GM10248 (cell line): ENCODE data around the gene SNX1.
"Not testable (repeated sequence)": the region's sequence is repeated elsewhere in the genome, so short reads cannot be mapped to it uniquely, and the experiment has no call there.

Experiments
- CTCF ChIA-PET: fragments of 300-600 bp; sonication (Branson Sonifier 250); formaldehyde crosslinking; extraction: SDS; loops from one replicate; lab custom pipeline; 2021; ENCODE audit warnings: antibody characterized with exemption; lab: Yijun Ruan, JAX
- POLR2A ChIA-PET: fragments of 350-650 bp; sonication (Branson Sonifier 250); formaldehyde crosslinking; extraction: SDS; loops from one replicate; lab custom pipeline; 2020; ENCODE audit warnings: antibody characterized with exemption; lab: Yijun Ruan, JAX
- DNase-seq: peaks from one replicate; pipeline ENCODE4 v3.0.0; 2012; ENCODE audit errors: extremely low spot score
- CTCF ChIP-seq: IDR thresholded peaks from 2 replicates; pipeline ENCODE4 v1.5.1; 2012; ENCODE audit warnings: mild to moderate bottlenecking, low read depth; ENCODE audit errors: extremely low read depth, missing control alignments, control extremely low read depth

Gene SNX1

GRCh38 chr15:64067564-64068030 is 28.2 kb upstream of the SNX1 start:
- CTCF ChIA-PET: interaction anchor here (0.6 to 8.2 kb wide), 62 partner anchors 10 to 1020 kb away, joined by 3 to 104 read pairs (median 4); partner anchors contain the start of genes CIAO2A, DAPK2, FBXL22 and HERC1
- peak; percentile 70 for TF ChIP-seq CTCF
- POLR2A ChIA-PET: no interaction called here
- peak; percentile 78 for DNase-seq

GRCh38 chr15:64068133-64068532 is 27.6 kb upstream of the SNX1 start:
- CTCF ChIA-PET: interaction anchor here (0.6 to 8.2 kb wide), 53 partner anchors 10 to 1021 kb away, joined by 3 to 104 read pairs (median 5); partner anchors contain the start of genes CIAO2A, DAPK2, FBXL22 and HERC1
- no peak for TF ChIP-seq CTCF
- POLR2A ChIA-PET: interaction anchor here (0.7 kb wide), 1 partner anchor 497 kb away, joined by 6 read pairs; no protein-coding TSS in a partner anchor

GRCh38 chr15:64070106-64070505 is 25.7 kb upstream of the SNX1 start:
- POLR2A ChIA-PET: no interaction called here
- CTCF ChIA-PET: interaction anchor here (1.2 to 8.2 kb wide), 6 partner anchors 16 to 462 kb away, joined by 3 to 104 read pairs (median 8); no protein-coding TSS in a partner anchor
- TF ChIP-seq CTCF: no peak
- no peak for DNase-seq

More at GRCh38 chr15:64068133-64068532, 27.6 kb upstream of the SNX1 start:
- no peak for DNase-seq

- CTCF ChIA-PET: interaction anchor here (0.6 to 8.2 kb wide), 8 partner anchors 17 to 463 kb away, joined by 3 to 104 read pairs (median 3); no protein-coding TSS in a partner anchor
These were observed 24.6 kb upstream of the SNX1 start for GRCh38 chr15:64070965-64071851.

GRCh38 chr15:64071931-64072765 is 23.6 kb upstream of the SNX1 start:
- ChIA-PET CTCF (interaction anchor here (0.6 to 6.8 kb wide), 7 partner anchors 10 to 464 kb away, joined by 3 to 86 read pairs (median 3); no protein-coding TSS in a partner anchor), POLR2A (interaction anchor here (0.6 kb wide), 1 partner anchor 470 kb away, joined by 7 read pairs; no protein-coding TSS in a partner anchor)
- no peak for DNase-seq
- no peak for TF ChIP-seq CTCF

More at GRCh38 chr15:64070965-64071851, 24.6 kb upstream of the SNX1 start:
- TF ChIP-seq CTCF: no peak
- no peak for DNase-seq
- POLR2A ChIA-PET: no interaction called here

GRCh38 chr15:64072812-64073211 is 23.0 kb upstream of the SNX1 start:
- ChIA-PET CTCF (interaction anchor here (0.7 to 2.0 kb wide), 6 partner anchors 11 to 463 kb away, joined by 3 to 7 read pairs (median 4); partner anchors contain the start of gene CIAO2A), POLR2A (no interaction called here)
- TF ChIP-seq CTCF: no peak
- no peak for DNase-seq

GRCh38 chr15:64073496-64073895 is 22.3 kb upstream of the SNX1 start:
- DNase-seq, POLR2A ChIA-PET: not testable (repeated sequence)
- CTCF ChIA-PET: interaction anchor here (1.1 to 2.0 kb wide), 5 partner anchors 11 to 464 kb away, joined by 3 to 7 read pairs (median 3); partner anchors contain the start of gene CIAO2A
